ENCODE data around the gene MS4A3. TPM values are rescaled to one million over a fixed set of nuclear protein-coding genes. Genes with fewer than 3 reads are reported as not detected.

MS4A3 gene
- total and polyA plus RNA-seq, 2 donors from 2014 or later, result not detected

DNA sequence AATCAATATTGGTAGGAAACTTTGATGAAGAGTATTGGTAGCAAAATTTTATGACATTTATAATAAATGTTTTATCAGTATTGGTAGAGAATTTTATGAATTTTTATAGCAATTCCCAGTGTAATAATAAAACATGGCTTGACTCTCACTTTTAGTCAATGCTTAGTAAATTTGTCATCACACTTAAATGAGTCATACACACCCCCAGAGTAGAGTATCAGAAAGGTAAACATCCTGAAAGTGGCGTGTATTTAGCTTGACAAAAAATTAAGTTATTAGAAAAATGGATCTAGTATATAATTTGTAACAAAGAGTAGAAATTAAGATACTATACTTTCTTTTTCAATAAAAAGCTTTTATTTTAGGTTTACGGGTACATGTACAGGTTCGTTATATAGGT is 2.6 kb downstream of the MS4A3 start:
- DNase-seq, result no peak
- no peaks in the 10 kb centered on the region for H3K9me3 ChIP-seq (ENCODE audit: control insufficient read depth in 2 of 3, insufficient read depth in 1 of 3, low read length in 3 of 3)
- FAIRE-seq, result no peak
- no peaks in the 10 kb centered on the region for H3K36me3 ChIP-seq (ENCODE audit: control insufficient read depth in 2 of 3, insufficient read depth in 3 of 3, low read length in 3 of 3)
- intact Hi-C loops (cut with DNase I), result no loop called here
- TF ChIP-seq, protein P1, sequence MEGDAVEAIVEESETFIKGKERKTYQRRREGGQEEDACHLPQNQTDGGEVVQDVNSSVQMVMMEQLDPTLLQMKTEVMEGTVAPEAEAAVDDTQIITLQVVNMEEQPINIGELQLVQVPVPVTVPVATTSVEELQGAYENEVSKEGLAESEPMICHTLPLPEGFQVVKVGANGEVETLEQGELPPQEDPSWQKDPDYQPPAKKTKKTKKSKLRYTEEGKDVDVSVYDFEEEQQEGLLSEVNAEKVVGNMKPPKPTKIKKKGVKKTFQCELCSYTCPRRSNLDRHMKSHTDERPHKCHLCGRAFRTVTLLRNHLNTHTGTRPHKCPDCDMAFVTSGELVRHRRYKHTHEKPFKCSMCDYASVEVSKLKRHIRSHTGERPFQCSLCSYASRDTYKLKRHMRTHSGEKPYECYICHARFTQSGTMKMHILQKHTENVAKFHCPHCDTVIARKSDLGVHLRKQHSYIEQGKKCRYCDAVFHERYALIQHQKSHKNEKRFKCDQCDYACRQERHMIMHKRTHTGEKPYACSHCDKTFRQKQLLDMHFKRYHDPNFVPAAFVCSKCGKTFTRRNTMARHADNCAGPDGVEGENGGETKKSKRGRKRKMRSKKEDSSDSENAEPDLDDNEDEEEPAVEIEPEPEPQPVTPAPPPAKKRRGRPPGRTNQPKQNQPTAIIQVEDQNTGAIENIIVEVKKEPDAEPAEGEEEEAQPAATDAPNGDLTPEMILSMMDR (IDR thresholded peaks at IDR 0.05; ENCODE audit: borderline replicate concordance, extremely low read depth, insufficient read depth), result no peak
- H3K4me3 ChIP-seq (ENCODE audit: low read length in 3 of 3), result no peak overlapping the region
- no peak overlapping the region for H3K27ac ChIP-seq (ENCODE audit: low read depth in 2 of 2, low read length in 2 of 2)
- H3K27me3 ChIP-seq (ENCODE audit: control insufficient read depth, insufficient read depth, low read length), result no peaks in the 10 kb centered on the region
- no peaks in the 10 kb centered on the region for H3K4me1 ChIP-seq (ENCODE audit: control insufficient read depth in 2 of 3, insufficient read depth in 2 of 3, low read depth in 1 of 3, low read length in 3 of 3)
- no peak overlapping the region for H3K9ac ChIP-seq (ENCODE audit: low read length in 3 of 3)

DNA sequence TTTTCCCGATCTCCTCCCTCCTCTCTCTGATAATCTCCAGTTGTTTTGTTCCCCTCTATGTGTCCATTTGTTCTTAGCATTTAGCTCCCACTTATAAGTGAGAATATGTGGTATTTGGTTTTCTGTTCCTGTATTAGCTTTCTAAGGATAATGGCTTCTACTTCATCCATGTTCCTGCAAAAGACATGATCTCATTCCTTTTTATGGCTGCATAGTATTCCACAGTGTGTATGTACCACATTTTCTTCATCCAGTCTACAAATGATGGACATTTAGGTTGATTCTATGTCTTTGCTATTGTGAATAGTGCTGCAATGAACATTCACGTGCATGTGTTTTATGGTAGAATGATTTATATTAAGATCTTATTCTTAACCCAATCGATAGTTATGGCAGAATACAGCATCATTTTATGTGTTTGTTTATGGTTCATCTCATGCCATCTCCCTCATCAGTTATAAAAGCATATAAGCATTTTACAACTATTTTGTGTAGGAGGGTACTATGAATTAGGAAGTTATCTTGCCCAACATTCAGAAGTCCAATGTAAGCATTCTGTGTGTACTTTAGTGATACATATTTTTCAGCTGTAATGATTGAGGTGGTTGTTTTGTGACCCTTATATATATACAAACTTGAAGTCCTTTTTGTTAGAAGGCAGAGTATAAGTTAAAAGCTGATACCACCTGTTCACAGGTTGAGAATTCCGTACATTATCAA is 3.2 kb downstream of the MS4A3 start:
- H3K4me1 ChIP-seq (ENCODE audit: control insufficient read depth in 2 of 3, insufficient read depth in 2 of 3, low read depth in 1 of 3, low read length in 3 of 3), result no peaks in the 10 kb centered on the region
- FAIRE-seq, result no peak
- H3K27ac ChIP-seq (ENCODE audit: low read depth in 2 of 2, low read length in 2 of 2), result no peak overlapping the region
- intact Hi-C loops (cut with DNase I), result no loop called here
- no peak overlapping the region for H3K4me3 ChIP-seq (ENCODE audit: low read length in 3 of 3)
- no peaks in the 10 kb centered on the region for H3K36me3 ChIP-seq (ENCODE audit: control insufficient read depth in 2 of 3, insufficient read depth in 3 of 3, low read length in 3 of 3)
- H3K27me3 ChIP-seq (ENCODE audit: control insufficient read depth, insufficient read depth, low read length), result no peaks in the 10 kb centered on the region
- H3K9ac ChIP-seq (ENCODE audit: low read length in 3 of 3), result no peak overlapping the region
- no peak for DNase-seq
- H3K9me3 ChIP-seq (ENCODE audit: control insufficient read depth in 2 of 3, insufficient read depth in 1 of 3, low read length in 3 of 3), result no peaks in the 10 kb centered on the region
- TF ChIP-seq, protein P1 (IDR thresholded peaks at IDR 0.05; ENCODE audit: borderline replicate concordance, extremely low read depth, insufficient read depth), result no peak

DNA sequence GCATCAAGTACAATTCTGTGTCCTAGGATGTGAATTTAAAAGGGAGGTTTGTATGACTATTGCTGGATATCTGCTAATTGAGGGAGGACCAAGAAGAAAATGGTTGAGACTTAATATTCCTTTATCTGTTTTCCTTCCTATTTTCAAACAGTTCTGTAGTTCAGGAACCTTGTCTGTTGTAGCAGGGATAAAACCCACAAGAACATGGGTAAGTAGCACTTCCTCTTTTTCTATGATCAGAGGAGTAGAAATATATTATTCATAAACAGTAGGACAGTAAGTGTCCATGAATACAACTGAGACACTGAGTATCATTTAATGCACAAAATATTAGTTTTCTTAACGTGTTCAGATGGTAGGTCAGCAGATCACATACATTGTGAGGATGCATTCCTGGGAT is 7.6 kb downstream of the MS4A3 start:
- FAIRE-seq (no peak), DNase-seq (no peak)
- no peaks in the 10 kb centered on the region for H3K27me3 ChIP-seq (ENCODE audit: control insufficient read depth, insufficient read depth, low read length)
- H3K36me3 ChIP-seq (ENCODE audit: control insufficient read depth in 2 of 3, insufficient read depth in 3 of 3, low read length in 3 of 3), result no peaks in the 10 kb centered on the region
- TF ChIP-seq, protein P1 (IDR thresholded peaks at IDR 0.05; ENCODE audit: borderline replicate concordance, extremely low read depth, insufficient read depth), result no peak
- H3K9me3 ChIP-seq (ENCODE audit: control insufficient read depth in 2 of 3, insufficient read depth in 1 of 3, low read length in 3 of 3), result no peaks in the 10 kb centered on the region
- intact Hi-C loops (cut with DNase I), result no loop called here
- H3K4me3 ChIP-seq (ENCODE audit: low read length in 3 of 3), result no peak overlapping the region
- H3K27ac ChIP-seq (ENCODE audit: low read depth in 2 of 2, low read length in 2 of 2), result no peak overlapping the region
- no peaks in the 10 kb centered on the region for H3K4me1 ChIP-seq (ENCODE audit: control insufficient read depth in 2 of 3, insufficient read depth in 2 of 3, low read depth in 1 of 3, low read length in 3 of 3)
- no peak overlapping the region for H3K9ac ChIP-seq (ENCODE audit: low read length in 3 of 3)

DNA sequence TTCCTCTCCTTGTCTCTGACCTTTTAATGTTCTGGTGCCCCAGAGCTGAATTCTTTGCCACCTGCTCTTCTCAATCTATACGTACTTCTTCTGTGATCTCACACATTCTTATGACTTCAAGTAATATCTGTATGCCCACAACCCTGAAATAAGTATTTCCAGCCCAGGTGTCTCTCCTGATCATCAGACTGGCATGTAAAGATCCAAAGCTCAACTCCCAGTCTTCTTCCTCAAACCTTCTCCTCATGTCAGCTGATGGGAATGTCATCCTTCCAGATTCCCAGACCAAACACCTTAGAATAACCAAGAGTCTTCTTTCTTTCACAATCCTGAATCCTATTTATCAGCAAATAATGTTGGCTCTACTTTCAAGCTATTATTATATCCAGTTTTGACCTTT is 9.3 kb downstream of the MS4A3 start:
- Histone ChIP-seq H3K27me3 (ENCODE audit: control insufficient read depth, insufficient read depth, low read length) (no peaks in the 10 kb centered on the region), H3K27ac (ENCODE audit: low read depth in 2 of 2, low read length in 2 of 2) (no peak overlapping the region), H3K36me3 (ENCODE audit: control insufficient read depth in 2 of 3, insufficient read depth in 3 of 3, low read length in 3 of 3) (no peaks in the 10 kb centered on the region), H3K4me3 (ENCODE audit: low read length in 3 of 3) (no peak overlapping the region), H3K9ac (ENCODE audit: low read length in 3 of 3) (no peak overlapping the region), H3K9me3 (ENCODE audit: control insufficient read depth in 2 of 3, insufficient read depth in 1 of 3, low read length in 3 of 3) (no peaks in the 10 kb centered on the region), H3K4me1 (ENCODE audit: control insufficient read depth in 2 of 3, insufficient read depth in 2 of 3, low read depth in 1 of 3, low read length in 3 of 3) (no peaks in the 10 kb centered on the region)
- no peak for DNase-seq
- TF ChIP-seq, protein P1 (IDR thresholded peaks at IDR 0.05; ENCODE audit: borderline replicate concordance, extremely low read depth, insufficient read depth), result no peak
- no peak for FAIRE-seq
- intact Hi-C loops (cut with DNase I), result no loop called here
